ENCODE data around the gene MAST2.
"Not testable (repeated sequence)": the region's sequence is repeated elsewhere in the genome, so short reads cannot be mapped to it uniquely, and the experiment has no call there.

Gene MAST2

GRCh38 chr1:45836451-45836850, 33.0 kb downstream of the MAST2 start:
- TF ChIP-seq CTCF (IDR thresholded peaks at IDR 0.05; ENCODE audit: control extremely low read depth, extremely low read depth, low read depth, missing control alignments): no peak
- ChIA-PET POLR2A (no interaction called here), CTCF (no interaction called here)
- no peak for DNase-seq (ENCODE audit: extremely low spot score)

GRCh38 chr1:45836861-45837260, 33.4 kb downstream of the MAST2 start:
- POLR2A ChIA-PET; DNase-seq (ENCODE audit: extremely low spot score); CTCF ChIA-PET: not testable (repeated sequence)

GRCh38 chr1:45838322-45838721, 34.9 kb downstream of the MAST2 start:
- POLR2A ChIA-PET: not testable (repeated sequence)

DNA sequence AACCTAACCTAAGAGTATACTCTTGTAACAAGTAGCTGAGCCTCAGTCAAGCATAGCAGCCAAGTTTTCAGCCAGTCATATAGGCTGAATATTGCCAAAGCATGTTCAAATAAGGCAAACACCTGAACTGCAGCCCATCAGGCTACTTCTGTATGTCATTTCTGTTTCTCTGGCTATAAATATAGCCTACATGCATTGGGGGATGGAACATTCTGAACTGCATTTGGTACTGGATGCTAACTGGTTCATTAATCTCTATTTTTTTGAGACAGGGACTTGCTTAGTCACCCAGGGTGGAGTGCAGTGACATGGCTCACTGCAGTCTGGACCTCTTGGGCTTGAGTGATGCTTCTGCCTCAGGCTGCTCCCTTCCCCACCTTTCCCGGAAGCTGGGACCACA, 37.3 kb downstream of the MAST2 start:
- ChIA-PET CTCF (interaction anchor here (0.7 to 1.4 kb wide), 2 partner anchors 9 to 21 kb away, joined by 3 read pairs; no protein-coding TSS in a partner anchor), POLR2A (no interaction called here)
- DNase-seq (ENCODE audit: extremely low spot score): peak; percentile 22
- TF ChIP-seq CTCF (IDR thresholded peaks at IDR 0.05; ENCODE audit: control extremely low read depth, extremely low read depth, low read depth, missing control alignments): no peak

More at GRCh38 chr1:45838322-45838721, 34.9 kb downstream of the MAST2 start:
- DNase-seq (ENCODE audit: extremely low spot score); CTCF ChIA-PET: not testable (repeated sequence)

GRCh38 chr1:45842786-45843185, 39.4 kb downstream of the MAST2 start:
- no peak for DNase-seq (ENCODE audit: extremely low spot score)
- TF ChIP-seq CTCF (IDR thresholded peaks at IDR 0.05; ENCODE audit: control extremely low read depth, extremely low read depth, low read depth, missing control alignments): no peak
- ChIA-PET CTCF (interaction anchor here (1.0 to 2.2 kb wide), 4 partner anchors 12 to 36 kb away, joined by 3 to 6 read pairs (median 4); no protein-coding TSS in a partner anchor), POLR2A (no interaction called here)

DNA sequence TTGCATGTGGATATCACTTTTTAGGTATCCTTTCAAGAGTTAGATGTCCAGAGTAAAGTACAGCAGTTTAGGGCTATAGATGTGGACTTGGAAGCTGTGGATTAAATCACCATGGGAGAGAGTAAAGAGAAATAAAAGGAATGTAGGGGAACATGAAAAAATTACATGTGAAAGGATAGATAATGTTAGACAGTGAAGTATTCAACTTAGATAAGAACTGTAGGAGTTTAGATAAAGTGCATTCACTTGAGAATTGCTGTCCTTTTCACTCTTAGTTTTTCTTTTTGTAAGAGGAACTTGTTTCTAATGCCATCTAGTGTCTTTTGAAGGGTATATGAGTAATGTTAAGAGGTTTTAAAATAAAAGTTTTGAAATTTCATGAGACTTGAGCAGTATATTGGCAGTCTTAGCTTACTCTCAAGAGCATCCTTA, 40.1 kb downstream of the MAST2 start:
- ChIA-PET CTCF (interaction anchor here (0.8 to 2.2 kb wide), 3 partner anchors 11 to 39 kb away, joined by 3 to 6 read pairs (median 4); no protein-coding TSS in a partner anchor), POLR2A (no interaction called here)
- peak; percentile 24 for TF ChIP-seq CTCF (IDR thresholded peaks at IDR 0.05; ENCODE audit: control extremely low read depth, extremely low read depth, low read depth, missing control alignments)
- DNase-seq (ENCODE audit: extremely low spot score): peak; percentile 32

DNA sequence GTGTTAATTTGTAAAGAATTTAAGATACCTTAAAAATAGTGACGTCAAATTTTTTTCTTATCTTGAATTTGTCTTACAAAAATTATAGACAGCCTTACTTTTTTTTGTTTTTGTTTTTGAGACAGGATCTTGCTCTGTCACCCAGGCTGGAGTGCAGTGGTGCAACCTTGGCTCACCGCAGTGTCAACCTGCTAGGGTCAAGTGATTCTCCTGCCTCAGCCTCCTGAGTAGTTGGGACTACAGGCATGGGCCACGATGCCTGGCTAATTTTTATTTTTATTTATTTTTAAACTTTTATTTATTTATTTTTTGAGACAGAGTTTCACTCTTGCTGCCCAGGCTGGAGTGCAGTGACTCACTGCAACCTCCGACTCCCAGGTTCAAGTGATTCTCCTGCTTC, 40.6 kb downstream of the MAST2 start:
- CTCF ChIA-PET: interaction anchor here (0.8 to 2.2 kb wide), 3 partner anchors 11 to 38 kb away, joined by 3 to 6 read pairs (median 4); no protein-coding TSS in a partner anchor
- POLR2A ChIA-PET; DNase-seq (ENCODE audit: extremely low spot score): not testable (repeated sequence)

- POLR2A ChIA-PET: no interaction called here
Observed at GRCh38 chr1:45846931-45847330, 43.5 kb downstream of the MAST2 start.

More at GRCh38 chr1:45846931-45847330, 43.5 kb downstream of the MAST2 start:
- CTCF ChIA-PET: no interaction called here
- no peak for TF ChIP-seq CTCF (IDR thresholded peaks at IDR 0.05; ENCODE audit: control extremely low read depth, extremely low read depth, low read depth, missing control alignments)
- no peak for DNase-seq (ENCODE audit: extremely low spot score)
